Upper lobe of left lung (tissue), 4 donors: ENCODE measurements around the gene TMEM132D.

ENCODE experiments used
- EP300 ChIP-seq, 4 donors: sonication (generic); formaldehyde crosslinking; IDR thresholded peaks; one replicate each; pipeline ENCODE4 v1.5.1; 2017; ENCODE audit warnings: antibody characterized with exemption in 4 of 4, control low read depth in 2 of 4
- POLR2A ChIP-seq, 4 donors: fragments of 450-650 bp; IDR thresholded peaks; one replicate each; pipeline ENCODE4 v1.5.1; 2016 to 2017; ENCODE audit warnings: antibody characterized with exemption in 4 of 4, mild to moderate bottlenecking in 2 of 4
- POLR2AphosphoS5 ChIP-seq, 2 donors: sonication (generic); formaldehyde crosslinking; IDR thresholded peaks; one replicate each; pipeline ENCODE4 v1.5.1; 2017; ENCODE audit warnings: antibody characterized with exemption in 2 of 2
- TF ChIP-seq, protein P1 (sequence below), 6 experiments: fragments of 450-650 bp in 4 of 6; fragments of 200-600 bp in 2 of 6; sonication (generic) in 2 of 6; IDR thresholded peaks; one replicate each; pipeline ENCODE4 v1.5.1; 2016 to 2019; ENCODE audit warnings: antibody characterized with exemption in 6 of 6

- TF ChIP-seq POLR2AphosphoS5 (IDR thresholded peaks at IDR 0.05) (no peak), POLR2A (IDR thresholded peaks at IDR 0.05) (no peak), EP300 (IDR thresholded peaks at IDR 0.05) (no peak)
- TF ChIP-seq, protein P1, sequence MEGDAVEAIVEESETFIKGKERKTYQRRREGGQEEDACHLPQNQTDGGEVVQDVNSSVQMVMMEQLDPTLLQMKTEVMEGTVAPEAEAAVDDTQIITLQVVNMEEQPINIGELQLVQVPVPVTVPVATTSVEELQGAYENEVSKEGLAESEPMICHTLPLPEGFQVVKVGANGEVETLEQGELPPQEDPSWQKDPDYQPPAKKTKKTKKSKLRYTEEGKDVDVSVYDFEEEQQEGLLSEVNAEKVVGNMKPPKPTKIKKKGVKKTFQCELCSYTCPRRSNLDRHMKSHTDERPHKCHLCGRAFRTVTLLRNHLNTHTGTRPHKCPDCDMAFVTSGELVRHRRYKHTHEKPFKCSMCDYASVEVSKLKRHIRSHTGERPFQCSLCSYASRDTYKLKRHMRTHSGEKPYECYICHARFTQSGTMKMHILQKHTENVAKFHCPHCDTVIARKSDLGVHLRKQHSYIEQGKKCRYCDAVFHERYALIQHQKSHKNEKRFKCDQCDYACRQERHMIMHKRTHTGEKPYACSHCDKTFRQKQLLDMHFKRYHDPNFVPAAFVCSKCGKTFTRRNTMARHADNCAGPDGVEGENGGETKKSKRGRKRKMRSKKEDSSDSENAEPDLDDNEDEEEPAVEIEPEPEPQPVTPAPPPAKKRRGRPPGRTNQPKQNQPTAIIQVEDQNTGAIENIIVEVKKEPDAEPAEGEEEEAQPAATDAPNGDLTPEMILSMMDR (IDR thresholded peaks at IDR 0.05): no peak
Observed at GRCh38 chr12:129185855-129186254, 718.0 kb downstream of the TMEM132D start.
